Inferior parietal cortex (tissue), 1 donor: ENCODE data around the gene LCAT.
A peak's percentile ranks its signal among the peaks of the same experiment; 100 is the strongest.
"Not testable (repeated sequence)": the region's sequence is repeated elsewhere in the genome, so short reads cannot be mapped to it uniquely, and the experiment has no call there.

Experiments
- DNase-seq: peaks from one replicate; pipeline ENCODE4 v3.0.0-alpha.2; 2016; ENCODE audit errors: extremely low spot score

Gene LCAT

DNA sequence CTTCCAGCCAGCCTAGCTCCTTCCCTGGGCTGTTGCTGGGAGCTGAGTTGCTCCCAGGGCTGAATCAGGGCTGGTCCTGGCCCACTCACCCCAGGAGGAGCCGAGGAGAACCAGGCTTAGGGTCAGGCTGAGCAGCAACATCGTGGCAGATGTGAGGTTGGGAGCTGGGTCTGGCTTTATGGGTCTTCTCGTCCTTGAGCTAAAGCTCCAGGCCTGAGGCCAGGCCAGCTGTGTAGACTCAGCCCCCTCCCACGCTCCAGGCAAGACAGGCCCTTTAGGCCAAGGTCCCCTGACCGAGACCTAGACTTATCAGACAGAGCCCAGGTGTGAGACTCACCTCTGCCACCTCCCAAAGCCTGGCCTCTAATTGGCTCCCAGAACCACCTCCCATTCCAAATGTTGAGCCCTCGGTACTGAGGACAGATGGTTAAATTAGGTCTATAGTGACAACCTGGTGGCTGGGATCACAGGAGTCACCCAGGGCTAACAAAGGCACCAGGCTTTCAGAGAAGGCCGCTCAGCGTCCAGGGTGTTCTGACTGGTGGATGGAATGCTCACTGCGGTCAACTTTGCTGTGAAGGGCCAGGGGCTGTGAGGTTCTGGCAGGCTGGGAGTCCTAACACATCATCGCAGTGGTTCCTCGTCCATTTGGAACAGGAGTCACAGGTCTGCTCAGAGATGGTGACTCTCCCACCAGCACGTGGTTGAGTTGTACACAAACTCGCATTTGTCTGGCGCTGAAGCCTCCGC lies 12.0 kb downstream of the LCAT start, which contains the start of gene CTRL:
Gene CTRL, minus strand, starts transcription at position 151 of the 750 bp plus-strand sequence. Its CDS starts 10 bp downstream, at position 141.
- DNase-seq = no peak

DNA sequence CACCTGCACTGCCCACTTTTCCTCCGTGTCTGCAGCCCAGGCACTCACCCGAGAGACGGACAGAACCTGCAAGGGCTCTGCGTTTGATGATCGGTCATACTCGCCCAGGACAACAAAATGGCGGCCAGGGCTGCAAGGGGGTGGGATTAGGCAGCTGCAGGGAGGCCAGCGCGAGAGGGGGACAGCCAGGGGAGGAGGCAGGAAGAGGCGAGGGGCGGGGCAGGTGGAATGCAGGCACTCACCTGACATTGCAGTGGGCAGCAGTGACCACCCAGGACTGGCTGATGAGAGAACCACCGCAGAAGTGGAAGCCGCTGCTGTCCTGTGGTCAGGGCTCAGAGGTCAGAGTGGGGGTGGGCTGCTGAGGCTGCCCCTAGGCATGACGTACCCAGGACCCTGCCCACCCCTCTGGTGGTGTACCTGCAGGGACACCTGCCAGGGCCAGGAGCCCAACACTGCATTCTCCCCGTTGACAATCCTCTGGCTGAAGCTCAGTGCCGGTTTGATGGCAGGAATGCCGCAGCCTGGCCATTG lies 13.2 kb downstream of the LCAT start:
- DNase-seq = no peak

DNA sequence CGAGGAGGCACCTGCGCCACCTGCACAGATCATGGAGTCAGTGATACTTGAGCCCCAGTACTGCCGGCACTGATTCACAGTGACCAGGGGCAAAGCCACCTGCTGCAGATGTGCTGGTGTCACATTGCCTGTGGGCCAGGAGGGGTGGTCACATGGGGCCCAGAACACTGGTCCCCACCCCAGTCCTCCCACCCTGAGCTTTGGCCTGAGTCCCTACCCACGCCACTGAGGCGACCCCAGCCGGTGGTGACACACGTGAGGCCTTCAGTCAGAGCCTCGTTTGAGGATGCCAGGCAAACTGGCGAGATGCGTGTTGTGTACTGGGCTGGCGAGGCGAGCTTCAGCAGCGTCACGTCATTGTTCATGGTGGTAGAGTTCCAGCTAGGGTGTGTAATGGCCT lies 13.7 kb downstream of the LCAT start:
- no peak for DNase-seq

DNA sequence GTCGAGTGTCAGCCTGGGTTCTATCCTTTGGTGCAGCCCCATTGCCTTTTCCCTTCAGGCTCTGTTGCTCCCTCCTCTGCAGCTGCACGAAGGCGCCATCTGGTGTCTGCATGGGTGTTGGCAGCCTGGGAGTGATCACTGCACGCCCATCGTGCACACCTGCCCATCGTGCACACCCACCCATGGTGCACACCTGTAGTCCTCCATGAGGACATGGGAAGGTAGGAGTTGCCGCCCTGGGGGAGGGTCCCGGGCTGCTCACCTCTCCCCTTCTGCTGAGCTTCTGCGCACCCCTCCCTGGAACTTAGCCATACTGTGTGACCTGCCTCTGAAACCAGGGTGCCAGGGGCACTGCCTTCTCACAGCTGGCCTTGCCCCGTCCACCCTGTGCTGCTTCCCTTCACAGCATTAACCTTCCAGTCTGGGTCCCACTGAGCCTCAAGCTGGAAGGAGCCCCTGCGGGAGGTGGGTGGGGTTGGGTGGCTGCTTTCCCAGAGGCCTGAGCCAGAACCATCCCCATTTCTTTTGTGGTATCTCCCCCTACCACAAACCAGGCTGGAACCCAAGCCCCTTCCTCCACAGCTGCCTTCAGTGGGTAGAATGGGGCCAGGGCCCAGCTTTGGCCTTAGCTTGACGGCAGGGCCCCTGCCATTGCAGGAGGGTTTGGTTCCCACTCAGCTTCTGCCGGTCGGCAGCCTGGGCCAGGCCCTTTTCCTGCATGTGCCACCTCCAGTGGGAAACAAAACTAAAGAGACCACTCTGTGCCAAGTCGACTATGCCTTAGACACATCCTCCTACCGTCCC lies 15.2 kb downstream of the LCAT start:
- DNase-seq = peak; percentile 81

DNA sequence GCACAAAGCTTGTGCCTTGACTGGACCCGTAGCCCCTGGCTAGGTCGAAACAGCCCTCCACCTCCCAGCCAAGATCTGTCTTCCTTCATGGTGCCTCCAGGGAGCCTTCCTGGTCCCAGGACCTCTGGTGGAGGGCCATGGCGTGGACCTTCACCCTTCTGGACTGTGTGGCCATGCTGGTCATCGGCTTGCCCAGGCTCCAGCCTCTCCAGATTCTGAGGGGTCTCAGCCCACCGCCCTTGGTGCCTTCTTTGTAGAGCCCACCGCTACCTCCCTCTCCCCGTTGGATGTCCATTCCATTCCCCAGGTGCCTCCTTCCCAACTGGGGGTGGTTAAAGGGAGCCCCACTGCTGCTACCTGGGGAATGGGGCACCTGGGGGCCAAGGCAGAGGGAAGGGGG lies 15.8 kb downstream of the LCAT start:
- no peak for DNase-seq

DNA sequence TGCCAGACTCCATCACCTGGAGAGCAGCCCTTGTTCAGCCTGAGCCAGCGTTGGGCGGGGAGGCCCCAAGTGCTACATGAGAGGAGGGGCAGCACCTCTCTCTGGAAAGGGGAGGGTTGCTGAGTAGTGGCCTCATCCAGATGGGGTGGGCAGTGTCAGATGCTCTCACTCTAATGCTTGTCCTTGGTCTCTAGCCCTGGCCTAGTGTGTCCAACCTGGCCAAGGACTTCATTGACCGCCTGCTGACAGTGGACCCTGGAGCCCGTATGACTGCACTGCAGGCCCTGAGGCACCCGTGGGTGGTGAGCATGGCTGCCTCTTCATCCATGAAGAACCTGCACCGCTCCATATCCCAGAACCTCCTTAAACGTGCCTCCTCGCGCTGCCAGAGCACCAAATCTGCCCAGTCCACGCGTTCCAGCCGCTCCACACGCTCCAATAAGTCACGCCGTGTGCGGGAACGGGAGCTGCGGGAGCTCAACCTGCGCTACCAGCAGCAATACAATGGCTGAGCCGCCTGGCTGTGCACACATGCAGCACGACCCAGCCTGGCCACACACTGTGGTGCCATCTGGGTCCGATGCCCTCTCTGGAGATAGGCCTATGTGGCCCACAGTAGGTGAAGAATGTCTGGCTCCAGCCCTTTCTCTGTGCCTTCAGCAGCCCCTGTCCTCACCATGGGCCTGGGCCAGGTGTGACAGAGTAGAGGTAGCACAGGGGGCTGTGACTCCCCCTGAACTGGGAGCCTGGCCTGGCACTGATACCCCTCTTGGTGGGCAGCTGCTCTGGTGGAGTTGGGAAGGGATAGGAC lies 16.6 kb downstream of the LCAT start:
- no peak for DNase-seq

DNA sequence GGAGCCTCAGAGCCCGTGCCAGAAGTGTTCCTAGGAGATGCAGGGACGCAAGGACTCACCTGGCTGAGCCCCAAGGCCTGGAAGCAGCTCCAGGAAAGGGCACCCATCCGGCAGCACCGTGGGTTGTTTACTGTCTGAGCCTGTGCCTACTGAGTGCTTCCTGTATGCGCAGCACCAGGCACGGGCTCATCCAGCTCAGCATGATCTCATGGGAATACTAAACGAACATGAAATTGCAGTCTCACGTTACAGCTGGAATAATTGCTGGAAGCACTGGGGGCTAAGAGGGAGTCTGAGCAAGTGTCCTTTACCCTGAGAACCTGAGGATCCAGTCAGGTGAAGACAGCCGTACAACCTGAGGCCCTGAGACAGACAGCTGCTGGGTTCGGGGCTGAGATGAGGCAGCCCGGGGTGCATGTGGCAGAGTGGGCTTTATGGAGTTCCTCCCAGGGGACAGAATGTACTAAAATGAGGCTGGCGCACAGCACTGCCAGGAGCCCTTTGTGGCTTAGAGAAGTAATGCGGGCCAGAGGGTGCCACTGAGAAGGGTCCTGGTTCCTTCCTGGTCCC lies 17.7 kb downstream of the LCAT start:
- peak; percentile 60 for DNase-seq

DNA sequence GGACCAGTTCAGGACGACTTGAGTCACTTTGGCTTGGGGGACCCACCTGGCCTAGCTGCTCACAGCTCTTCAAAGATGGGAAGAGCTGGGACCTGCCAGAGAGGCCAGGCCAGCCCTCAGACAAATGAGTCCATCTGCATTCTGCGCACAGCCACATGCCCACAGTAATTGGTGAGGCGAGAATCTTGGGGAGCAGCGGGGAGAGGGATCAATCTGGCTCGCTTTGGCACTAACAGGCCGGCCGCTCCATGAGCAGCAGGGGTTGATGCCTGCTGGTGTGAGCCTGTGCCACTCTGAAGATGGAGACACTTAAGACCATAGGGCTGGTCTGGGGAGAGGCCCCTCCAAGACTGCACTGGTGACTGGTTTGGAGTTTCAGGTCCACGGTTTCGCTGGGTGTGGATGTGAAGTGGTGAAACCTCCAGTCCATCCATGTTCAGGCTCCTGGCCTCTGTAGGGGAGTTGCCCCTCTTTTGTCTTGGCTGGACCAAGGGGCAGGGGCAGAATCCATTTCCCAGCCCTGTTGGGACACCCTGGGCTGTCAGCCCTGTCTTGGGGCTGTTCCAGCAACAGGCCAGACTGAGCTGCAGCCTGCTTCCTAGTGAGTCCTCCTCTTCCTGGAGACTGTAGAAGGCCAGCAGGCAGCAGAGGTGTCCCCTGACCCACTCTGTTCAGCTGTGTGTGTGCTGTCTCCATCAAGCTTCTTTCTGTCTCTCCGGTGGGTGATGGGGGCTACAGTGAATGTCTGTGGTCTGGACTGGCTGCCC lies 19.6 kb downstream of the LCAT start:
- DNase-seq = no peak

DNA sequence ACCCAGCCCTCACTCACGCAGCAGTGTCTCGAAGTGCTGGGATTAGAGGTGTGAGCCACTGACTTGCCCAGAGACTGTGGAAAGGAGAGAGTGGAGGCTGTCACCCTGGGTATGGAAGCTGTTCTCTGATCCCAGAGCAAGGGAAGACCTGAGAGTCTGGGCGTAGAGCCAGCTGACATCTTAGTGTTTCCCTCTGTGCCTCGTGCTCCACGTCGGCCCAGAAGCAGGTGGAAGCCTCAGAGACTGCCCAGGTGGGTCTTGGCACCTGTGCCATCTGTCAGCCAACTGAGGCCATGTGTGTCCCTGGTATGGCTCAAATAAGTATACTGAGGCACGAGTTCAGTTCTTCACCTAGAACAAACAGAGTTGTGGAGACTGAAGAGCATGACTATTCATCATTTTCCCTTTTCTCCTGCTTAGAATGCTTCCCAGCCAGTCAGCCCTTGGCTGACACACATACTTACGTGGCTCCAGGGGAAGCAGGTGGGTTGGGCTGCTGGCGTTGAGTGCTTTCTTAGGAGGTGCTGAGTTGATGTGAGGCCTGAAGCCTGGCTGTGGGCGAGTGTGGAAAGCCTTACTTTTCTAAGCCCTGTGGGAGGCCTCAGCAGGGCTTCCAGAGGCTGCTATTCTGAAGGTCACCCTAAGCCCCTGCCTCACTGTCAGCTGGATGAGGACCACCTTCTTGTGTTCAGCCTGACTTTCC lies 20.4 kb downstream of the LCAT start:
- peak; percentile 33 for DNase-seq

DNA sequence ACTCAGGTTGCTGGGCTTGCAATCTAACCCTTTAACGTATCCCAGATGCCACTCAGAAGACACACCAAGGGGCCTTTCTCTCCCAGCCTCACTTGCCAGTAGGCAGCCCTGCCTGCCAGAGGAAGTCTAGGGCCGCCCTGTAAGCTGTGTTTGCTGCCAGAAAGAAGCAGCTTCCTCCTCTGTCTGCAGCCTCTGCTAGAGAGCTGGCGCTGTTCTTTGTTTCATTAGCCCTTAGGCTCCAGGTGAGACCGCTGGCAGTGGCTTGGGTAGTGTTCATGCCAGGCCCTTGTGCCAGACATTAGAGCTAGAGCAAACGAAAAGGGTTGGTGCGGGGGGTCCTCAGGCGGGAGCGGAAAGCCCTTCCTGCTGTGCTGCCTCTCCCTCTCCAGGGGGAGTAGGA lies 21.2 kb downstream of the LCAT start:
- DNase-seq = no peak

DNA sequence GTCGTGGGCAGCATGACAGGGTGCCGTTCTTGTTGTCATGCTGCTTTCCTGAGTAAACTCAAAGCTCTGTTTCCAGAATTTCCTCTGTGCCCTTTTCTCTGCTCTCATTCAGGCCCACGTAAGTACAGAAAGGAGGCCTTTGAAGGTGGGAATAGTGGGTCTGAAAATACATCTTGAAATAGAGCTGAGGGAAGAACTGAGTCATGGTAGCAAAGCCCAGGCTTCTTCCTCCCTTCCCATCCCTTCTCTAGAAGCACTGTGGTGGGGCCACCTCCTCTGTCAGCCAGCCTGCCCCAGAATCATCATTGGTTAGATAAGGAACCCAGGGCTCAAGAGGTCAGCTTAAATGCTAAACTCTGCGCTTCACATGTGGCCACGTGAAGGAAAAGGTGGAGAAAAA lies 21.7 kb downstream of the LCAT start:
- DNase-seq = no peak

DNA sequence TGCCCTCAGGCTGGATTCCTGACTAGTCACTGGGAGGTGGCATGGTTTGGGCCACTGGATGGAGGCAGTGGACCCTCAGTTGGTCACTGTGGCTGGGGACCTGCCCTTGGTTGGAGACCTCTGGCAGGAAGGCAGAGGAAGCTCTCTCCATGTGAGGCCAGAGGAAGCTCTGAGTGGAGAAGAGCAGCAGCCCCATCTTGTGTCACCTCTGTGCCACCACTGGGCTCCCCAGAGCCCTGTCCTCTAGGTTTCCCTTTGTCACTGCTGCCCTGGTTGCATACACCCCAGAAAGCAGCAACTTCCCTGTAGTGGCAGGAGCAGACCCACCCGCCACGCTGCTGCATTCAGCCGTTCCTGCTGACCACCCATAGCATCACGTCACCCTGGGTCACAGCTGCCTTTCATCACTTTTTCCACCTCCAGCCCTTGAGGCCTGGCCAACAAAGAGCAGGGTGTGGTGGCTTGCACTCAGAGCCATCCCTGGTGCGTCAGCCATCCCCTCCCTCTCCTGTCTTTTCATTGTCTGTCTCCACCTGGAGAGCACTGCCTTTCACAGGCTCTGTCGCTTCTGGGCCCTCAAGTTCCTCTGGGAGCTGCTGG lies 24.2 kb downstream of the LCAT start:
- DNase-seq = no peak

DNA sequence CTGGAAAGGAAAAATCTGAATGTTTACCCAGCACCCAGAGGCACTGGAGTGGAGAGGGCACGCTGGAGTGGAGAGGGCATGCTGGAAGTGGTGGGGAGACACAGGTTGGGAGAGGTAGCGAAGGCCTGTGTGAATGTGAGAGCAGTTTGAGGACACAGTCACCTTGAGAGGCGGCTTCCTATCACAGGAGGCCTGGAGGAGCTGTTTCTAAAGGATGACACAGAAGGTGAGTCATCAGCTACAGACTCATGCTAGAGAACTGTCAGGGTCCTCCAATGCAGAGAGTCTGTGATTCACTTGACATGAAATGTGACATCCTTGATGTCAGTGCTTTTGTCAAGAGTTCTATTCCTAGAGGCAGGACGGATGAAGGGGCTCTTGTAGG lies 26.1 kb downstream of the LCAT start:
- DNase-seq = peak; percentile 58

DNA sequence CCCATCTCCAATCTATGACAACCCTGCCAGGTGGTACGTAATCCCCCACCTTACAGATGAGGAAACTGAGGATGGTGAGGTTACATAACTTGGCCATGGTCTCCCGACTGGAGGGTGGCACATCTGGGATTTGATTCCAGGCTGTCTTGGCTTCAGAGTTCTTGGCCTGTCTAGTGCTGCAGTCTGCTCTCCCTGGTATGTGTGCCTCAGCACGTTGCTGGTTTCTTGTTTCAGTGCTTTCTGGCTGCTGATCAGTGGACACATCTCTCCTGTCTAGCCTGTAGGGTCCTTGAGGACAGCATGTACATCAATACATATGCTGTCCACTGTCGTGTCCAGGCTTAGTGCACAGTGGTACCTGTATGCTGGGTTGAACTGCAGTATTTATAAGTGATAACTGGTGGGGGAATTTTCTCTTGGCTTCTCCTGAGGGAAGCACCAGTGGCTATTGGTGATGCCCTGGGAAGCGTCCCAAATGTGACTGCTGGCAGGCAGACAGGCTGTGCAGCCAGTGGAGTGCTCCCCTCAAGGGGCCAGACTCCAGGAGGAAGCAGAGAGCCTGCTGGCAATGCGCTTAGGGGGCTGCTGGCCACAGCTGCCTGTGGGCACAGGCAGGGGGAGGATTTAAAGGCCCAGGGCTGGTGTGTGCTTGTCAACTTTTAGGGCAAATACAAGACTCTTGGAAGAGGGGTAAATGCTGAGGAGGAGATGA lies 26.6 kb downstream of the LCAT start:
- DNase-seq = no peak

DNA sequence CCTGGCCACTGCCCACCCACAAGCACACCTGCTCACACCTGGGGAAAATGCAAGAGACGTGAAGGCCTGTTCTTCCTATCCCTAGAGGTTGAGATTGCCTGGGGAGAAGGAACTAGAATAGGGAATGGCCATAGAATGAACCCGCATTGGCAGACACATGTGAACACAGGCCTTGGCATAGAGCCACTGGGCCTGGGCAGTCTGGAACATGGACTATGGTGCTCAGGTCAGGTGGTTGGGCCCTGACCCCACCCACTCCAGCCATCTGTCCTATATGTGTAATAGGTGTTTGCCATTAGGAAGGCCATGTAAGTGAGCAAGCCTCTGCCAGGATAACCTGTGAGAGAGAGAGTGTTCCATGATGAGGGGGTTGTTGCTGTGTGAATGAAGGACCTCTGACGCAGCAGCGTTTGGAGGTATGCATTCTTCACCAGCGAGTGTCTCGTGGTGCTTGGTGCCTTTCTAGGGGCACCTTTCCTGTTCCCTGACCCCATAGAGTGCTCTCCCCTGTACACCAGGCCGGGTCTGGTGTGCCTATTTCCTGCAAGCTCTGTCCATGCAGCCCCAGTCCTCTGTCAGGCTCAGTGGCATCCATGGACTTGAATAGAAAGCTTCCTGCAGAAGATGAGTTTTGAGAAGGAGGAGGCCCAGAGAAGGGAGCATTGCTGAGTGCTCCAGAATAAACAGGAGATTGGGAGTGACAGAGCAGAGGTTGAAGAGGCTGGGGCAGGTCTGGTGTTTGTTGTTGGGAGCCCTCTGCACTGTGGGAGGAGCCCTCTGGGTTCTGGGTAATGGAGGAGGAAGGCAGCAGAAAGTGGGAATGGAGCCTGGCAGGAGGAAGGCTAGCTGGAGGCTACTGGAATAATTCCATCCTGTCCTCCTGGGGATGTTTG lies 27.8 kb downstream of the LCAT start:
- no peak for DNase-seq

DNA sequence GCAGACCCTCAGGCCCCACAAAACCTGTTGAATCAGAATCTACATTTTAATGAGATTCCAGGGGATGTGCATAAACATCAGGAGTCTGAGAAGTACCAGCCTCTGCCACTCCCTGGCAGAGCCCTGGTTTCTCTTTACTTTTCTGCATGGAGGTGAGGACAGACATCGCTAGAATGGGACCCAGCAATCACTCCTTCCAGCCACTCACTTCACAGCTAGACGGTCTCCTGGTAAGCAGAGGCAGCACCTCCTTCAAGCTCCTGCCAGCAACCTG lies 28.5 kb downstream of the LCAT start:
- DNase-seq = not testable (repeated sequence)

DNA sequence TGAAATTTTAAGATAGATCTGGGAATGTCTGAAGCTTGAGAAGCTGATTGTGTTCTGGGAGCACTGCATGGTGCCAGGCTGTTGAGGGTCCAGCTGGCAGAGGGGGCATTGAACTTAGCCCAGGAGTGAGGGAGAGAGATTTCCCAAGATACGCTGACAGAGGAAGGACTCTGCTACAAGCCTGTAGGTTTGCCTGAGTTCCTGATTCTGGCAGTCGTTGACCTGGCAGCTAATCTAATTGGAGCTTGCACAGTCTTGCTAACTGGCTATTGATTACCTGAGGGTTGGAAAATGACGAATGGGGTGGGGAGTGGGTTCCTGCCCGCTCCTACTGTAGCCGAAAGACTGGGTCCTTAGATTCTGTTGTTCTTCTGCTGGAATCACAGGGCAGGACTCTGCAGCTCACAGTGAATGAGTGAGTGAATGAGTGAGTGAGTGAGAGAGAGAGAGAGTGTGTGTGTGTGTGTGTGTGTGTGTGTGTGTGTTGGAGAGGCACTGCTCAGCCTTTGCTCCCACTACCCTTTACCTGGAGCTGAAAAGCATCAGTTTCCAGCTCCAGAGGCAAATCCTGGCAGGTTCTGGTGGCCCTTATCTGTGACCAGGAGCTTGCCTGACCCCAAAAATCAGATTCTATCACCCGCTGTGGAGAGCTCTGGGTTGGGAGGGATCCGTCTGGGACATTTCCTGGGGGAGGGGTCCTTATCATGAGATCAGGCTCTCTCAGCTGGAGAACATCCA lies 29.0 kb downstream of the LCAT start:
- DNase-seq = no peak

DNA sequence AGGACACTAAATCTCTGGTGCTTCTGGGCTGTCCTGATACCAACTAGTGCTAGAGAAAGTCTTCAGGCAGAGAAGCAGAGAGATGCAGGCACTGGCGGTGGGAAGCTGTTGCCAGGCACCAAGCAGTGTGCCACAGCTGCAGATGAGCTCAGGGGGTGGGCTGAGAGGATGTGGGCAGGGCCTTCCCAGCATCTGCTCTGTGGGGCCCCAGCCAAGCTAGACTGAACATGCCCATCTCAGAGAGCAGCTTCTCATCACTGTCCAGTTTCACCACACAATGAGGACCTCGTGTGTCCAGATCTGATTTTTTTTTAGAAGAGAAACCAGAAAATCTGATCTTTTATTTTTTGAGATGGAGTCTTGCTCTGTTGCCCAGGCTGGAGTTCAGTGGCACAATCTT lies 33.8 kb downstream of the LCAT start:
- DNase-seq = peak; percentile 73
